COLO829 (cell line): ENCODE measurements around the gene NDUFV2.

ENCODE experiments used
- DNase-seq: peaks from one replicate; pipeline ENCODE4 v3.0.0; 2012; ENCODE audit warnings: low spot score

The NDUFV2 gene

DNA sequence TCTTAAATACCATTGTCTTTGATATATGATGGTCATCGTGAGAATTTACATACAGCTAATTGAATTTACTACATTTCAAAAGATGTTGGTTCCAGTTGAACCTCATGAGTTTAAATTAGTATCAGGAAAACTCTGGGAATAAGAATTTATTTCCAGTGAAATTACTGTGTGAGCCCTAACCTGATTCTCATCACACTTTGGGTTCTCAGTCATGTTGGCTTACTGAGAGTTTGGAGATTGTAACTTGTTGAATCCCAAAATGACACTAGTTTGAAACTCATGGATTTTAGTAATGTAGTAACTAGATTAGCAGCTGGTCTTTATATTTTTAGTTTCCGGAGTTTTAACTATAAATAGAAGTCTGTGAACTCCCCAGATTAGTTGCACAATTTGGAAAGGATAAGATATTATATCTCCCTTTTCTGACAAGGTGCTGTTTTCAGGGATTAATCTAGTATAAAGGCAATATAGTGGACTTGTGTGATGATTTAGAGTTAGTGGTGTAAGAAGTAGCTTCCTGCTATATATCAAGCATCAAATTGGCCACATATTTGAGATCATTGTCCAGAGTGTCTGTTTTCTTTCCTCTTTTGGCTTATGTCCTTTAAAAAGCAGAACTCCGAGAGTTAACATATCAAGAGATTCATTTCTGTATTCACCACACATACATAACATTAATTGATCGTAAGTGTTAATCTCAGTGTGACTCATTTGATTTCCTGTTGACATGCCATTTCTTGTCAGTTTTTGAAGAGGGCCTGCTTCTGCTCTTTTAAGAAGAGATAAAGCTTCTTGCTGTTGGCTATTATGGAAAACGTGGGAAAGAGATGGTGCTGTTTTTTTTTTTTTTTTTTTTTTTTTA is 15.7 kb downstream of the NDUFV2 start:
- DNase-seq = no peak

DNA sequence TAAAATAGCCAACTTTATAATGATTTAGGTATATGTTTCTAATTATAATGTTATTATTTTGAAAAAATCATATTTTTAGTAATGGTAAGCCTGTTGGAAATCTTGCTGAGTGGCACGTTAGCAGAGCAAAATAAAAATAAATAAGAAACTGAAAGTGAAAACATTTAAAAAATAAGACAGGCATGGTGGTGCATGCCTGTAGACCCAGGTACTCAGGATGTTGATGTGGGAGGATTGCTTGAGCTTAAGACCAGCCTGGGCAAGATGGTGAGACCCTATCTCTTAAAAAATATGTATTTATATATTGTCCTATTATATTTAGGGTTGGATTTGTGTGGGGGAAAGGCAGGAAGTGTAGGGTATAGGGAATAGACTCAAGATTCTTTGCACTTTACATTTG is 18.3 kb downstream of the NDUFV2 start:
- no peak for DNase-seq

DNA sequence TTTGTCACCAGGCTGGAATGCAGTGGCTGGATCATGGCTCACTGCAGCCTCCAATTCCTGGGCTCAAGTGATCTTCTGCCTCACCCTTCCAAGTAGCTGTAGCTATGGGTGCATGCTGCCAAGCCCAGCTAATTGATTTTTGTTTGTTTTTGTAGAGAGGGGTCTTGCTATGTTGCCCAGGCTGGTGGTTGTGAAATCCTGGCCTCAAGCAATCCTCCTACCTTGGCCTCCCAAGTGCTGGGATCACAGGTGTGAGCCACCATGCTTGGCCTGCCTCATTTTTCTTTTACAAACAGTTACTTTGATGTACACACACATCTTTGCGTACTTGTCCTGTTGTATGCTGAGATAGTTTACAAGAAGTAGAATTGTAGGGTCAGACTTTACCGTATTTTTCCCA is 21.0 kb downstream of the NDUFV2 start:
- DNase-seq = no peak

DNA sequence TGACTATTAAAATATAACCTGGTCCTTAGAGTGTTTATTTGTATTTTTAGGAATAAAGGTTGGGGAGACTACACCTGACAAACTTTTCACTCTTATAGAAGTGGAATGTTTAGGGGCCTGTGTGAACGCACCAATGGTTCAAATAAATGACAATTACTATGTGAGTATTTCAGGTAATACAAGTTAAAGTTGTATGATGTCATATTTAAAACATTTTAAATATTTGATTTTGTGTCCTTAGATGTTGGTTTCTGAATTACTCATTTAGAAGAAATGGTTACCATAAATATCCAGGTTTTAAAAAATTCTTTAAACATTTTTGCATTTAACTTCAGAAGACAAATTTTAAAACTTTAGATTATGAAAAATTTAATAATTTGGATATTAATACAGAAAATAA is 22.3 kb downstream of the NDUFV2 start:
- no peak for DNase-seq

DNA sequence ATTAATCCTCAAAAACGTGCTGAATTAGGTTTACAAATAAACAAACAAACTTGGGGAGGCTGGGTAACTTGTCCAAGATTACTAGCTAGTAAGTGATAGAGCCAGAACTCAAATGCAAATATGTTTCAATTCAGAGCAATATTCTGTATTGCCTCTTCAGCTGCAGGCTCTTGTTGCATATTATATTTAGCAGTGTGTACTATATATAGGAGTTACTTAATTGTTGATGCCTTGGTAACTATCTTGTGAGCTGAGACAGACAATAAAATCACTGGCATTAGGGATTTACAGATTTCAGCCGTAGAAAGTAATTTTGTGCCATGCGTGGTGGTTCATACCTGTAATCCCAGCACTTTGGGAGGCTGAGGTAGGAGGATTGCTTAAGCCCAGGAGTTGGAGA is 23.8 kb downstream of the NDUFV2 start:
- no peak for DNase-seq

DNA sequence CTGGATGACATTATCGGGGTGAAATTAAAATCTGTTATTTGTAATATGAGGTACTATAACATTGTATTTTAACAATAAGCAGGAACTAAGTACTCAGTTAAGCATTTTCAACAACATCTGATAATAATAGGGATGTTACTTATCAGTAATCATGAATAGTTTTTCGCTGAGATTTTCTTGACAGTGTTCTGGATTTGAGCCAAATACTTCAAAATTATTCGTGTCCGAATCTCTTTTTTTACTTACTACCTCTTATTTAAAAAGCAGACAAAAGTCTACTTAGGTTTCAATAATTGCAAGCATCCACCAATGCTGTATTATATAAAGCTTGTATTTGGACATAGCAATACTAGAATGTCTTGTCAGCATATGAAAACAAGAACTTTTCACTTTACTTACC is 27.7 kb downstream of the NDUFV2 start:
- DNase-seq = no peak

DNA sequence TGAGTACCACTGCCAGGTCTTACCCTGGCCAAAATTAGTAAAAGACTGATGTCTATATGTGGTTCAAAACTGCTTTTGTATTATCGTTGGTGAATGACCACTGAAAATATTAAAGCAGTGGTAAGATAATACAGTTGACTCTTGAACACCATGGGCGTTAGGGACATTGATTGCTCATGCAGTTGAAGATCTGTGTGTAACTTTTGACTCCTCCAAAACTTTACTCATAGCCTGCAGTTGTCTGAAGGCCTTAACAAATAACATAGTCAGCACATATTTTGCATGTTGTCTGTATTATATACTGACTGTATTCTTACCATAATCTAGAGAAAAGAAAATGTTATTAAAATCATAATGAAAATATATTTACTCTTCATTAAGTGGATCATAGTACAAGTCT is 28.3 kb downstream of the NDUFV2 start:
- no peak for DNase-seq

DNA sequence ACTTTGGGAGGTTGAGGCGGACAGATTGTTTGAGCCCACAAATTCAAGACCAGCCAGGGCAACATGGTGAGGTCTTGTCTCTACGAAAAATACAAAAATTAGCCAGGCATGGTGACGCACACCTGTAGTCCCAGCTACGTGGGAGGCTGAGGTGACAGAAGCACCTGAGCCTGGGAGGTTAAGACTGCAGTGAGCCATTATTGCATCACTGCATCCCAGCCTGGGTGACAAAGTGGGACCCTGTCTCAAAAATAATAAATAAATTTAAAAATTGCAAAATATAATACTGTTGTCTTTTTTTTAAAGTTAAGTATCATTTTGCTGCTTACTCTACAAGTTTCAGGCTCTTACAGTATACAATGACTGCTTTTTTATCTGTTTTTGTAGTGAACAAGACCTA is 30.1 kb downstream of the NDUFV2 start:
- DNase-seq = no peak

DNA sequence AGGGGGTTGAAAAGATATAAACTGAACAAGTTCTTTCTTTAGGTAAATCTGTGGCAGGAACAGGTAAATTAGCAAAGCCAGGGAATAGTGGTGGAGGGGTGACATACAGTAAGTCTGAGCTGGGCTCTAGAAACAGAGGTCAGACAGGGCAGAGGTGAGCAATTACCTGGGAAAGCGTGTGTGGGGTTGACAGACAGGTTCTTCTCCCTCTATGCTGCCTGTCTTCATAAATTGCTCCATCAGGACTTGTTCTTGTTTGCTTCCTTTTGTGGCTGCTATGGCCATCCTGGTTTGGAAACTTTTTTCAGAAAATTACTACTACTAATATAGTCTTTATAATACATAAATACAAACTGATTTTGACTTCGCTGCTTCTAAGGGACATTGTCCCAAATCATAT is 30.7 kb downstream of the NDUFV2 start:
- no peak for DNase-seq

DNA sequence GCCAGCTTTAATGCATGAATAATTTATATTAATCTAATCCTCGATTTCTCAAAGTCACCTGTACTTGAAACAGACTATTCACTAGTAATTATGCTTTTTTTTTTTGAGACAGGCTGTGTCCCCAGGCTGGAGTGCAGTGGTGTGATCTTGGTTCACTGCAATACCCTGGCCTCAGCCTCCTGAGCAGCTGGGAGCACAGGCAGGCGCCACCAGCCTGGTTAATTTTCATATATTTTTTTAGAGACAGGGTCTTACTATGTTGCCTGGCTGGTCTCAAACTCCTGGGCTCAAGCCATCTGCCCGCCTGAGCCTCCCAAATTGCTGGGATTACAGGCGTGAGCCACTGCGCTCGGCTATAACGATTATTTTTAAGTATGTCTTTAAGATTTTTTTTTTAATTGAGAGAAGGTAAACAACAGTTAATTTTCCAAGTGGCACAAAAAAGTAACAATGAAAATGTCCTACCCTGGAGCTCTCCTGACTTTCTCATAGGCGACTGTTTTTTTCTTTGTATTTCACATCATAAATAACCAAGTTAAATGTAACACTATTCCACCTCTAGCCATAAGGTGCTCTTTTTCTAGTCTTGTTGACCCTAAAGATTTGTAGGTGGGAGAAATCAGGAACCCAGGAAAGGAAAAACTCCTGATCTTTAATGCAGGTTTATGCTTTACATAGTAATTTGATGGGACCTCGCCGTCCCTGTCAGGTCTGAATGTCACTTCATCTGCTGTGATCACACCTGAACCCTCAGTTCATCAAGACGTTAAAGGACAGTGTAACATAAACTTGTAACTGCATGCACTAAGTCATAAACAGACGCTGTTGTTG is 32.8 kb downstream of the NDUFV2 start:
- no peak for DNase-seq

DNA sequence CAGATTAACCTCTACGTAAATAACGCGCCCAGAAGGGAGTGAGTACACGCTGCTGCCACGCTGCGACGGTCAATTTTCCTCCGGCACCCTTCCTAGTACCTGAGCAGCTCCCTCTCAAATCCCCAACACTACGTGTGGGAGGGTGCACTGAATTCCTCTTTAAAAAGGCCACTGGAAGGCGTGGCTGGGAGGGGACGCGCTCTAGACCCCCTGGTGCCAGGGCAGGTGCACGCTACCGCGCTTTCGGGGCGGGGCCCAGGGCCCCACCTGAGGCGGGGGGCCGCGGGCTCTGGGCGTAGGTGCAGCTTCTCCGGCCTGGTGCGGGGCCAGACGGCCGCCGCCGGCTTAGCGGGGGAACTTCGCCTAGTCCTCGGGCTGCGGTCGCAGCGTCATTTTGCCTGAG is 33.4 kb downstream of the NDUFV2 start:
- no peak for DNase-seq

DNA sequence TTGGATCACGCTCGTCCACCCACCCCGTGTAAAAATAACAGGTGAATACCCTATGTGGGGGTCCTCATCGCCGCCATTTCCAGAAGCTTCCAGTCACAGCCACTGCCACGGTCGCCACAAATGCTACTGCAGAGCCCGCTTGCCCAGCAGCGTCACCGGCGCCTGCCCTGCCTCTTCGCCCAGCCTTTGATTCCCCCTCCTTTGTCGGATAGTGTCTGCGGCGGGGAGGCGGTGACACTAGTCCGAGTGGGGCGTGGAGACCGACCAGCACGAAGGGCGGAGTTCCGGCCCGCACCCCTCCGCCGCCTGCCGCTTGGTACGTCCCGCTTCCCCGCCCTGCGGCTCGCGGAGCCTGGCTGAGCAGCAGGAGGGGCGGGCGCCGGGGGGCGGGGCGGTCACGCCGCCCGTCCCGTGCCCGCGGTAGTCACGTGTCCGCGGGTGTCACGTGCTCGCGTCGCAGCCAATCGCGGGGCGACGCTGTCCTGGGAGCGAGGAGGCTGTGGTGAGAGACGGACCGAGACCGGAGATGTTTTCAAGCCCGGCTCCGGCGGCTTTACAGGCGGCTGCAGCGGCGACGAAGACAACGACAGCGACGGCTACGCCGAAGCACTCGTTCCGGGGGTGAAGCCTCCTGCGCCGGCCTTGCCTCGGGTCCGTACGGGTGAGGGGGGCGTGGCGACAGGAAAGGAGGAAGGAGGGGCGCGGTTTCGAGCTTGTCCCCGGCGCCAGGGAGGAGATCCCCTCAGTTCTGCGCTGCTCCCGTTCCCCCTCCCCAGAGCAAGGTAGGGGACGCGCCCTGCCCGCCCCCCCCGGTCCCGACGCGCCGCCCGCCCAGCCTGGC is 34.0 kb downstream of the NDUFV2 start, which contains the start of gene ANKRD12:
Gene ANKRD12, plus strand, starts transcription at position 467 of the 841 bp plus-strand sequence. CDS start 45,652 bp downstream, outside the sequence.
- DNase-seq = peak; percentile 87

DNA sequence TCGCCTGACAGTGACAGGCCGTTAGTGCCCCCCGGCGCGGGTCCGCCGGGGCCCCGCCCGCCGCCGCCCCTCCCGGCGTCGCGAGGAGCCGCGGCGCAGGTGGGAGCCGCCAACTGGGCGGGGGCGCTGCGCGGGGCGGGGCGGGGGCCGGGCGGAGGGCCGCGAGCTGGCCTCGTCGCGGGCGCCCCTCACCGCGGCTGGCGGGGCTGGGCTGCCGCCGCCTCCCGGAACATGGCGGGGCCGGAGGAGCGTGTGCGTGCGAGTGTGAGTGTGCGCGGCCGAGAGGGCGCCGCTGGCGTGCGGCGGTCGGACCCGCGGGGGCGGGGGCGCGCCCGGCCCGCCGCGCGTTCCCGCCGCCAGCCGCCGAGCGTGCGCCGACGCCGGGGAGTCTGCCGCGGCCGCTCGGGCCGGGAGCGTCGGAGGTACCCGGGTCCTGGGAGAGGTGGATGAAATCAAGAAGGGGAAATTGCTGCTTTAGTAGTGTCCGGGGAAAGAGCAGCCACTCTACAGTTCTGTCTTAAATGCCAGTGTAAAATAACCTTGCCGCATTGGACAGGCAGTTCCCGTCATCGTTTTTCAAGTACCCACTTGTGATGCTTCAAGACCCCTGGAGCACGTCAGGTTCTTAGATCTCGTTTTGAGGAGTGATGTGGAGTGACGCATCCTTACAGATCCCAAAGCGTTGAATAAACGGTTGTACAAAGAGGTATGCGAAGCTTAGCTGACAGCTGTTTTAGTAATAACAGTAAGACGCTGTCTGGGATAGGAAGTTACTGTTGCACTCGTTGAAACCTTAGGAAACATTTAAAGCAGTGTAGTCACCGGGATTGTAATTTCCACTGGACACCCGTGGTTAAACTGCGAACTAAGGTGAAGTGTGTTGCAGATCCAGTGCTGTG is 34.9 kb downstream of the NDUFV2 start:
- peak; percentile 34 for DNase-seq

DNA sequence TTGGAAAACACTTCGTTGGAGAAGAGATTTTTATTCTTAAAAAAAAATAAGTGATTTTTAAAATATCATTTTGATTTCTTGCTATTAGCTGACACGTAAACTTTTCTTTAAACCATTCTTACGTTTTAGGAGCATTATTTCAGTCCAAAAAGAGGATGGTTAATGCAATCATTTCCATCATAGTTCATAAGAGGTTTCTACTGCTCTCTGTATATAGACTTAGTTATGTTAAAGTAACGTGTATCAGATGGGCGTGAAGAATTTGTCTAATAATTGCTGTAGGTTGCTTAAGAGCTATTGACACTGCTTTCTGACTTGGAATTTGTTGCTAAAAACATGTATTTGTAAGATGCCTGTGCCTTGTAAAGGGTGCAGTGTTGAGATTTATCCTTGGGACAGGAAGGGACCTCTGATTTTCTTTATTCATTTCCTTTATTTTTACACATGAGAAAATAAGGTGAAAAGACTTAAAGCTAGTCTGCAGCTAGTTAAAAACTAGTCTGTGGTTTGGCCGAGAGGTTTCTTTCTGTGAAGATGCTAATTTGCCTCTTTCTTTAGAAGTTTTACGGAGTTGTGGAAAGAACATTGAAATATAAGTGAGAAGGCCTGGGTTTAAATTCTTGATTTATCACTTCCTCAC is 37.0 kb downstream of the NDUFV2 start:
- DNase-seq = no peak

DNA sequence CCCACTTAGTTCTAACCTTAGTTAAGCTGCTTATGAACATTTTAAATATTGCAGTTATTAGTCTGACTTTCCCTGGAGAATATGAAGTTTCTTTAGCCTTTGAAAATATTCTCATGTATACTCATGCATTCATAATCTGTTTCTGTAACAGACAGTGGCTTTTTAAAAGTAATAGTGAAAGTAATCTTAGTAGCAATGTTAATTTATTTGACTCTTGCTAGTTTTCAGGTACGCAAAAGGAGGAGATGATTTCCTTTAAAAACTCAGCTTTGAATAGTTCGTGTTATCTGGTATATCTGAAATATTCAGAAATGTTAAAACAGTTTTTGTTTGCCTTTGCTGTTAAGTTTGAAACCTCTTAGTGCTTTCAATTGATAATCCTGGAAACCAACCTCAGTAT is 37.9 kb downstream of the NDUFV2 start:
- no peak for DNase-seq

DNA sequence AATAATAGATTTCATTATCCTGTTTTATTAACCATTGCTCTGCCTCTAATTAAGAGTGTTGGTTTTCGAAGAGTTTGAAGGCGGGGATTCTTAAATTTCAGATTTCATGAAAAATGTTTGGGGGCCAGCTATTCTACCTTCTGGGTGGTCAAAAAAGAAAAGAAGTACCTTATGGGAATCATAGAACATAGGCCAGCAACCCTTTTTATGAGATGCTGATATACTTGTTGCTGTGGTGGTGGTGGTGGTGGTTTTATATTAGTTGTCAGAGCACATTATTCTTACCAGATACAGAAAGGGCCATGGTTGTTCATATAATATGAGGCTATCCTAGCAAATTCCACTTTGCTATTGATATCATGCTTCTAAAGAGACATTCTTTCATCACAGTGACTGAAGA is 38.5 kb downstream of the NDUFV2 start:
- DNase-seq = no peak

DNA sequence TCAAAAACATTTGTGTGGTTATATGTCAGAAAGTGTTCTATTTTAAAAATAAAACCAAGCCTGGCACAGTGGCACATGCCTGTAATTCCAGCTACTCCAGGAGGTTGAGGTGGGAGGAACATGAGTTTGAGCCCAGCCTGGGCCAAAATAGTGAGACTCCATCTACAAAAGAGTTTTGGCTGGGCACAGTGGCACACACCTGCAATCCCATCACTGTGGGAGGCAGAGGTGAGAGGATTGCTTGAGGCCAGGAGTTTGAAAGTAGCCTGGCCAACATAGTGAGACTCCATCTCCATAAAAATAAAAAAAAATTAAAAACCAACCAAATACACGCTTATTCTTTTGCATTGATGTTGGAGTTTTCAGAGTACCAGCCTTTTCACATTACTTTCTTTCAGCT is 43.7 kb downstream of the NDUFV2 start:
- no peak for DNase-seq

DNA sequence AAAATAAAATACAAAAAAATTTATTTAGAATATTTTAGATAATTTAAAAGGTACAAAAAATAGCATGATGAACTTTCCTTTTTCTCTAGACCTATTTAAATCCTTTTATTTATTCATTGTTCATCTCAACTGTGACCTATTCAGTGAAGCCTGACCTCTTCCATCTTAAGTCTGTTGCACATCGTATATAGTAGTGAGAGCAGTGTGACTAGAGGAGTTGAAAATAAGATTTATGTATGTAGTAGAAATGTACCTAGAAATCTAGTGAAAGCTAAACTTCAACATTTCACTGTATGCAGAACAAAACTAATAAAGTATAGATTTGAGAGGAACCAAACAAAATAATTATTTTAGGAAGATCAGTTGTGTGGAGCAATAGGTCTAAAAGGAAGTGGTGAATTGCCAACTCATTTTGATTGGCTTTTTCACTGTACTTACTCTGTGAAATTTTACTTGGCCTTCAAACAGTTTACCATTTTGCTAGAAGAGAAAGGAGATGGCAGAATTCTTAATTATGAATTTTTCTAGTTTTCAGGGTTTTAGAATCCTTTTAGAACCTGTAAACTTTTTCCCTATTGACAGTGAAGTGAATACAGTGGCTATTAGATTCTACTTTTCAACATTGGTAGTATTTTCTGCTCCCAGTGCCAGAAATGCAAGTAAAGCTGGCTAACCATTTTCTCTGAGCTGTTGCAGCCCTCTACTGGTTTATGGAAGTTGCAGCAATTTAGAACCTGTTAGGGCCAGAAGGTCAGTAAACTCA is 45.1 kb downstream of the NDUFV2 start:
- peak; percentile 40 for DNase-seq

DNA sequence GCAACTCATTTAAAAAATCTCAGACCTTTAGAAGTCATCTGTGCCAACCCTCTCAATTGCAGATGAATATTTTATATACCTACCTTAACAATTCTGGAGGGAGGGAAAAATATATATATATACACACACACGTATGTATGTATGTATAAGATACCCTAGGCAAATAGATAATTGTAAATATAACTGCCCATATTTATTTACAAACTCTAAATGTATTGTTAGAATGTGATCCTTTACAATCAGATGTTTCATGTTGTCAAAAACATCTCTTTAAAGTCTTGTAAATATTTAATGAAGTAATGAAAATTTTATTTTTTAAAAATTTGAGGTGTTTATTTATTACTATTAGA is 45.7 kb downstream of the NDUFV2 start:
- DNase-seq = no peak

DNA sequence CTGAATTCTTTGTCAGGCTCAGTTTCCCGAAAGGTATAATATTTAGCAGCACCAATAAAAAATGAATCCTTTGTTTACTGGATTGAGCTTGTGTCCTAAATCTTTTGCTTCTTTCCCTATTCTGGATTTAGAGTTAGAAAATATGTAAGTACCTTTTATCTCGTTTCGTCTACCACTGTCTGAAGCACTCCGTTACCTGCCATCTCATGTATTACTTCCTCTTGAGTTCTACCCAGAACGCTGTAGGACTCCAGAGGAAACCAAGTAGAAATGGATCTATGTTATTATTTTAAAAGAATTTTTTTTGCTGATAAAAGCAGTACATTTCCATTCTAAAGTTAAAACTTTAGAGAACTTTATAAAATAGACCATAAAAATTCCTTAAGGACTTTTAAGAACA is 47.6 kb downstream of the NDUFV2 start:
- DNase-seq = no peak
